H9 (cell line): ENCODE results near the gene MORF4L2. TPM values are rescaled to one million over a fixed set of nuclear protein-coding genes. Genes with fewer than 3 reads are reported as not detected.

Source experiments
- DNase-seq: peaks from one replicate; pipeline ENCODE4 v3.0.0-alpha.2; 2017
- H2AFZ ChIP-seq: one replicate; pipeline ENCODE4 v1.6.1; 2013; ENCODE audit warnings: mild to moderate bottlenecking, low read length, control low read depth, moderate library complexity
- H2AK5ac ChIP-seq: 2 replicates; pipeline ENCODE4 v1.6.1; 2013; ENCODE audit warnings: low read length, control low read depth, mixed read lengths; ENCODE audit not compliant: insufficient read length
- H2BK120ac ChIP-seq: one replicate; pipeline ENCODE4 v1.6.1; 2013; ENCODE audit warnings: low read depth, mild to moderate bottlenecking, low read length, control low read depth, inconsistent platforms; ENCODE audit not compliant: poor library complexity, severe bottlenecking
- H2BK12ac ChIP-seq: 2 replicates; pipeline ENCODE4 v1.6.1; 2013; ENCODE audit warnings: low read length, control low read depth, mixed read lengths, low read depth; ENCODE audit not compliant: insufficient read length
- H2BK15ac ChIP-seq: 2 replicates; pipeline ENCODE4 v1.6.1; 2013; ENCODE audit warnings: low read depth, low read length, control low read depth
- H2BK20ac ChIP-seq: one replicate; pipeline ENCODE4 v1.6.1; 2013; ENCODE audit warnings: low read depth, mild to moderate bottlenecking, low read length, control low read depth, inconsistent platforms; ENCODE audit not compliant: poor library complexity, severe bottlenecking
- H2BK5ac ChIP-seq: 2 replicates; pipeline ENCODE4 v1.6.1; 2013; ENCODE audit warnings: low read length, control low read depth, mixed read lengths; ENCODE audit not compliant: insufficient read length
- H3K14ac ChIP-seq: 2 replicates; pipeline ENCODE4 v1.6.1; 2013; ENCODE audit warnings: low read length, control low read depth; ENCODE audit not compliant: insufficient read depth
- H3K18ac ChIP-seq: 2 replicates; pipeline ENCODE4 v1.6.1; 2013; ENCODE audit warnings: low read depth, mild to moderate bottlenecking, mixed read lengths, low read length, control low read depth; ENCODE audit not compliant: insufficient read length
- H3K23ac ChIP-seq: 2 replicates; pipeline ENCODE4 v1.6.1; 2013; ENCODE audit warnings: low read length, control low read depth, mixed read lengths, low read depth; ENCODE audit not compliant: insufficient read length
- H3K23me2 ChIP-seq: 2 replicates; pipeline ENCODE4 v1.6.1; 2013; ENCODE audit warnings: low read depth, mild to moderate bottlenecking, mixed read lengths, low read length, control low read depth; ENCODE audit not compliant: insufficient read length, poor library complexity, severe bottlenecking
- H3K27ac ChIP-seq: 2 replicates; pipeline ENCODE4 v1.5.1; 2013; ENCODE audit warnings: low read length, control low read depth, mixed read lengths, low read depth; ENCODE audit not compliant: insufficient read length
- H3K27me3 ChIP-seq: 2 replicates; pipeline ENCODE4 v1.6.1; 2013; ENCODE audit warnings: low read length, control low read depth, inconsistent platforms; ENCODE audit not compliant: insufficient read depth
- H3K4ac ChIP-seq: 2 replicates; pipeline ENCODE4 v1.6.1; 2013; ENCODE audit warnings: low read depth, mild to moderate bottlenecking, control low read depth, inconsistent platforms, low read length, moderate library complexity
- H3K4me1 ChIP-seq: 2 replicates; pipeline ENCODE4 v1.6.1; 2013; ENCODE audit warnings: low read length, control low read depth, inconsistent platforms; ENCODE audit not compliant: insufficient read depth
- H3K4me2 ChIP-seq: 2 replicates; pipeline ENCODE4 v1.6.1; 2013; ENCODE audit warnings: low read length, control low read depth, mixed read lengths; ENCODE audit not compliant: insufficient read length, insufficient read depth
- H3K56ac ChIP-seq: 2 replicates; pipeline ENCODE4 v1.6.1; 2013; ENCODE audit warnings: low read depth, mild to moderate bottlenecking, mixed read lengths, low read length, control low read depth; ENCODE audit not compliant: insufficient read length
- H3K79me1 ChIP-seq: 2 replicates; pipeline ENCODE4 v1.6.1; 2013; ENCODE audit warnings: low read depth, mild to moderate bottlenecking, moderate library complexity, low read length, control low read depth, inconsistent platforms; ENCODE audit not compliant: insufficient read depth, poor library complexity, severe bottlenecking
- H3K79me2 ChIP-seq: 2 replicates; pipeline ENCODE4 v1.6.1; 2013; ENCODE audit warnings: low read length, control low read depth, inconsistent platforms; ENCODE audit not compliant: insufficient read depth
- H3K9ac ChIP-seq: 2 replicates; pipeline ENCODE4 v1.6.1; 2013; ENCODE audit warnings: low read length, control low read depth, mixed read lengths; ENCODE audit not compliant: insufficient read length; ENCODE audit errors: extremely low read depth
- H3K9me3 ChIP-seq: one replicate; pipeline ENCODE4 v1.6.1; 2013; ENCODE audit warnings: low read depth, low read length, inconsistent platforms; ENCODE audit not compliant: control insufficient read depth
- H3T11ph ChIP-seq: one replicate; pipeline ENCODE4 v1.6.1; 2013; ENCODE audit warnings: mild to moderate bottlenecking, low read length, control low read depth, inconsistent platforms
- H4K20me1 ChIP-seq: one replicate; pipeline ENCODE4 v1.6.1; 2013; ENCODE audit not compliant: control insufficient read depth, insufficient read length, insufficient read depth
- H4K5ac ChIP-seq: 2 replicates; pipeline ENCODE4 v1.6.1; 2013; ENCODE audit warnings: low read depth, mild to moderate bottlenecking, mixed read lengths, low read length, control low read depth; ENCODE audit not compliant: insufficient read length
- H4K8ac ChIP-seq: replicated peaks from 2 replicates; pipeline ENCODE4 v1.6.1; 2013; ENCODE audit warnings: low read length, control low read depth, mixed read lengths, low read depth; ENCODE audit not compliant: insufficient read length
- H4K91ac ChIP-seq: 2 replicates; pipeline ENCODE4 v1.6.1; 2013; ENCODE audit warnings: low read depth, mild to moderate bottlenecking, moderate library complexity, mixed read lengths, low read length, control low read depth; ENCODE audit not compliant: insufficient read length
- H3K27ac Mint-ChIP-seq, 3 experiments: 2 replicates in 2 of 3; 3 replicates in 1 of 3; pipeline ENCODE4 v1.8.0; 2020 to 2021; ENCODE audit warnings: mixed read lengths in 3 of 3, mild to moderate bottlenecking in 1 of 3, moderate library complexity in 1 of 3
- H3K27me3 Mint-ChIP-seq: 2 replicates; pipeline ENCODE4 v1.8.0; 2021; ENCODE audit warnings: low read depth, mild to moderate bottlenecking, moderate library complexity, mixed read lengths
- H3K36me3 Mint-ChIP-seq, 3 experiments: 2 replicates in 2 of 3; 3 replicates in 1 of 3; pipeline ENCODE4 v1.8.0; 2020 to 2021; ENCODE audit warnings: low read depth in 3 of 3, mixed read lengths in 3 of 3; ENCODE audit not compliant: insufficient read depth in 1 of 3
- H3K4me1 Mint-ChIP-seq, 2 experiments: 2 replicates each; pipeline ENCODE4 v1.8.0; 2020; ENCODE audit warnings: mixed read lengths in 2 of 2
- H3K4me3 Mint-ChIP-seq, 2 experiments: 2 replicates in 1 of 2; 3 replicates in 1 of 2; pipeline ENCODE4 v1.8.0; 2020 to 2021; ENCODE audit warnings: mild to moderate bottlenecking in 2 of 2, mixed read lengths in 2 of 2, moderate library complexity in 1 of 2
- H3K9me3 Mint-ChIP-seq, 2 experiments: 2 replicates in 1 of 2; 3 replicates in 1 of 2; pipeline ENCODE4 v1.8.0; 2020; ENCODE audit warnings: mild to moderate bottlenecking in 2 of 2, mixed read lengths in 2 of 2, moderate library complexity in 1 of 2
- WGBS: extraction: QIAGEN DNeasy Blood & Tissue Kit; methylation state at CpG from one replicate; pipeline ENCODE4 v1.1.7; 2013; ENCODE audit warnings: missing lambda C conversion rate, low lambda C conversion rate, mixed read lengths; ENCODE audit not compliant: insufficient read length; ENCODE audit errors: extremely low coverage; 5-methylcytosine and 5-hydroxymethylcytosine counted together
- total RNA-seq: library from RNA; stranded (reverse); gene quantifications from 2 replicates; pipeline ENCODE4 v1.2.1, GENCODE V29; 2021
- TF ChIP-seq, protein P1 (sequence below): fragments of 200-600 bp; sonication (generic); conservative IDR thresholded peaks from 3 replicates; pipeline ENCODE4 v1.8.0; 2021; ENCODE audit warnings: antibody characterized with exemption, mild to moderate bottlenecking

The MORF4L2 gene
- total RNA-seq, 1 experiment from 2014 or later = 378 TPM

DNA sequence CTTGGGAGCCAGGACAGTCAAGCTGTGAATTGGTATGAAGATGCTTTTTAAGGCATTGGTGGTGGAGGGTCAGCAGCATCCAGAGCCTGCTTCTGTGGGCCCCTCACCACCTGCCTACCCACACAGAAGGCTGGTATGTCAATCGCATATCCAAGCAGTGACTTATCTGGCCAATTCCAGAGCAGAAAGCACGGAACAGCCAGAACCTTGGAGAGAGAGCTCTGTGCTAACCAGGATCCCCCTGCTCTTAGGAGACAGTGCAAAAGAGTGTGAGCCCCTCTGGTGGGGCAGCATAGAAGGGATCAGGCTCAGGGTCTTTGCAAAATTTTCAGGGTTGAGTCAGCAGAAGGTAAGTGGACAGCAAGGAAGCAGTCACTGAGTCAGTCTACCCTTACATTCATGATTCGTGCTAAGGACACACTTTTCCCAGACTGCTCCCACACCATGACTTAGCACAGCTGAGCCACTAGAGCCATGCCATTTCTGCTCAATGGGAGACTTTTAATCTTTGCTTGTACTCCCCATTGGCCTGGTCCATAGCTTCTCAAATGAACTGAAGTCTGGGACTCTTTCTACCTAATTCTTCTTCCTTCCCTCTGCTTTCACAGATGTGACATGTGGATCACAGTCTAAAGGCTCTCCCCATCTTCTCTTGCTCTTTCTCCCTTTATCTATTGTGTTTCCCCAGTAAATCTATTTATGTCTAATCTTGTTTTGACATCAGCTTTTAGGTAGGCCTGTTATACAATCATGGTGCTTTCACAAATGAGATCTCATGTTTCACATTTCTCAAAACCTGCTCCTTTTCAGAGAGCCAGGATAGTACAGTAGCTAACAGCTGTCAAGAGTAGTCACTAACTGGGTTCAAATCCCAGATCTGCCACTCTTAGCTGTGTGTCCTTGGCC is 20.0 kb downstream of the MORF4L2 start:
- Histone ChIP-seq H3T11ph (no peak overlapping the region), H3K23ac (no peak overlapping the region), H3K79me1 (no peaks in the 10 kb centered on the region), H2BK120ac (no peak overlapping the region), H3K27me3 (no peaks in the 10 kb centered on the region), H3K9me3 (no peaks in the 10 kb centered on the region), H3K27ac (no peak overlapping the region), H2BK5ac (no peak overlapping the region), H2BK15ac (no peak overlapping the region), H2AFZ (no peak overlapping the region), H2AK5ac (no peak overlapping the region), H3K4me1 (no peaks in the 10 kb centered on the region), H3K4me2 (no peak overlapping the region), H3K4ac (no peak overlapping the region), H4K8ac (no peak overlapping the region), H3K18ac (no peak overlapping the region), H4K5ac (no peak overlapping the region), H2BK20ac (no peak overlapping the region), H3K9ac (no peak overlapping the region), H3K56ac (no peak overlapping the region), H4K20me1 (no peaks in the 10 kb centered on the region), H3K14ac (no peak overlapping the region), H3K79me2 (no peaks in the 10 kb centered on the region), H3K23me2 (no peaks in the 10 kb centered on the region), H2BK12ac (no peak overlapping the region), H4K91ac (no peak overlapping the region)
- Mint-ChIP-seq H3K4me3 (no peak overlapping the region), H3K27me3 (peaks cover 2% of the 10 kb centered on the region; the same call in 1 of the 2 replicates), H3K27ac (no peak overlapping the region), H3K4me1 (peaks cover 9 to 14% of the 10 kb centered on the region in 2 experiments; a peak in 3 of 4 replicates), H3K9me3 (peaks cover 0 to 34% of the 10 kb centered on the region in 2 experiments; a peak in 1 of 5 replicates), H3K36me3 (no peaks in the 10 kb centered on the region)
- TF ChIP-seq, protein P1, sequence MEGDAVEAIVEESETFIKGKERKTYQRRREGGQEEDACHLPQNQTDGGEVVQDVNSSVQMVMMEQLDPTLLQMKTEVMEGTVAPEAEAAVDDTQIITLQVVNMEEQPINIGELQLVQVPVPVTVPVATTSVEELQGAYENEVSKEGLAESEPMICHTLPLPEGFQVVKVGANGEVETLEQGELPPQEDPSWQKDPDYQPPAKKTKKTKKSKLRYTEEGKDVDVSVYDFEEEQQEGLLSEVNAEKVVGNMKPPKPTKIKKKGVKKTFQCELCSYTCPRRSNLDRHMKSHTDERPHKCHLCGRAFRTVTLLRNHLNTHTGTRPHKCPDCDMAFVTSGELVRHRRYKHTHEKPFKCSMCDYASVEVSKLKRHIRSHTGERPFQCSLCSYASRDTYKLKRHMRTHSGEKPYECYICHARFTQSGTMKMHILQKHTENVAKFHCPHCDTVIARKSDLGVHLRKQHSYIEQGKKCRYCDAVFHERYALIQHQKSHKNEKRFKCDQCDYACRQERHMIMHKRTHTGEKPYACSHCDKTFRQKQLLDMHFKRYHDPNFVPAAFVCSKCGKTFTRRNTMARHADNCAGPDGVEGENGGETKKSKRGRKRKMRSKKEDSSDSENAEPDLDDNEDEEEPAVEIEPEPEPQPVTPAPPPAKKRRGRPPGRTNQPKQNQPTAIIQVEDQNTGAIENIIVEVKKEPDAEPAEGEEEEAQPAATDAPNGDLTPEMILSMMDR = no peak
- no CpG with 5 or more reads among the region's 3 CpGs for WGBS
- no peak for DNase-seq
